CD4-positive, alpha-beta T cell treated with Interleukin-2 at 100 ng/mL for 4 hours (primary cell): Measurements from ENCODE around the gene TMEM132A.

Experiments used
- DNase-seq: peaks from one replicate; pipeline ENCODE4 v3.0.0-alpha.2; 2020; ENCODE audit warnings: low spot score

The TMEM132A gene

DNA sequence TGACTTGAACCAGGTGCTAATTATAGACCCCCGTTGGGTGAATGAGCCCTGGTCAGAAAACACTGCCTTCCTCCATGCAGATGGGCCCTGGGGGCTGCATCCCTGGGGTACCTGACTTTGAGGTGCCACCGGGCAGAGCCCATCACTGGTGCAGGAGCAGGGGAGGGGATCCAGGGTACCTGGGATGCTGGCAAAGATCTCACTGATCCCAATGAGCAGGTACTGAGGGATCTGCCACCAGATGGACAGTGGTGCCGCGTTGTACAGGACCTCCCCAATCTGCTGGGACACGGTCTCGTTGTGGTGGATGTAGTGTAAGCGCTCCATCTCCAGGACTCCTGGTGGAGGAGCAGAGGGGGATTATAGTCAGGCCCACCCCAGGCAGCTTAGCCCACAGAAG, 15.0 kb downstream of the TMEM132A start:
- DNase-seq, result no peak

DNA sequence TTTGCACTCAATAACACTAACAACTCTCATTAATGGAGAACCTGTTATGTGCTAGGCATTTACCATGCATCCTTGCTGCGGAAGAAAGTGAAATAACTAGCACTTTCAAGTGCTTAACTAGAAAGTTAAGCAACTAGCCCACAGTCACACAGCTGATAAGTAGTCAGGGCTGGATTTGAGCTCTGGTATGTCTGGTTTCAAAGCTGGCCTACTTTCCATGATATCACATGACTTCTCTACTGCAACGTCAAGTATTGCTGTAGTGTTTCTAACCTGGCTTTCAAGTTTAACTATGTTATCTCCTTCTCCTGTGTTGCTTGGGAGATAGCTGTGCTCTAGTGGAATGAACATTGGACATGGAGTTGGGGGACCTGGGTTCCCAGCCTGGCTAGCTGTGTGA, 15.6 kb downstream of the TMEM132A start:
- no peak for DNase-seq

DNA sequence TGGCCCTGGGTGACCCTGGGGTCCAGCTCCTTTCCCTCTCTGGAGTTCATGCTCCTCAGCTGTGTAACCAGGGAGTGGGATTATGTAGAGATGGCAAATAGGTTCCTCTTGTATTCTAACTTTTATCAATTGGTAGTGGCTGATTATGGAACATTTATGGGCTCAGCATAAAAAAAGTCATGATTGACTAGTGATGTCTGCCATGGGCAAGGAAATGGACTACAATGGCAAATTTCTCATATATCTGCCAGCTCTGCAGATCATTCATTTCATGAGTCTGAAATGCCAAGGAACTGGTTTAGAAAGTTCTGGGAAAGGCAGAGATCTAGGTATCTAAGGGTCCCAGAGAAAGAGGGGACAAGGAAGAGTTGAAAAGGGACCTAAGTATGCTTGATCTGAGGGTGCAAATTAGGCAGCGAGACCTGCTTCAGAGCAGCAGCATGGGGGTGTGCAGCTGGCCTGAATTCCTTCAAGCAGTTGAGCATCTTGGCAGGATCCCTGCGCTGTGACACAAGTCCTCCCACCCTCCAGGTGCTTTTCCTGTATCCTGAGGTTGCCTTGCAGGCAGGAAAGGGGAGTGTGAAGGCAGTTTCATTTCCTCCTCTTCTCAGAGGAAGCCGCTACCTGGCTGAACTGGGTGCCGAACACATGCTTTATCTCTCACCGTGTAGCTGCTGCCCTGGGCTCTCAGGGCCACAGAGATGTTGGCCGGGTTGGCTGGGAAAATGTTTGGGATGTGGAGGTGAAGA, 17.3 kb downstream of the TMEM132A start:
- no peak for DNase-seq

DNA sequence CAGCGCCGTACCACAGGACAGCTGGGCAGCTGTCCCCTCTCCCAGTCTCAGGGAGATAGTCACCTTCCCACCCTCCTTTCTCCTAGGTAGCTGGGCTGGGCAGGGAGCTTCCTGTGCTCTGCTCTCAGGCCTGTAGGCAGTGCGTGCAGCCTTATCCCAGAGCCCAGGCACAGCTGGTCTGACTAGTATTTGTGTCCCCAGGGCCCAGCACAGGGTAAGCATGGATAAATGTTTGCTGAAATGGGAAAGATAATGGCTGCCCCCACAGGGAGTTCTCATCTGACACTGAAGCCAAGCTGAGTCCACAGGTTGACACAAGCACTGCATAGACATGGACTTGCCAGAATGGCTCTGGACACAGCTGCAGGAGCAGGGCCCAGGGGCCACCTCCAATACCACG, 18.0 kb downstream of the TMEM132A start:
- DNase-seq, result no peak

DNA sequence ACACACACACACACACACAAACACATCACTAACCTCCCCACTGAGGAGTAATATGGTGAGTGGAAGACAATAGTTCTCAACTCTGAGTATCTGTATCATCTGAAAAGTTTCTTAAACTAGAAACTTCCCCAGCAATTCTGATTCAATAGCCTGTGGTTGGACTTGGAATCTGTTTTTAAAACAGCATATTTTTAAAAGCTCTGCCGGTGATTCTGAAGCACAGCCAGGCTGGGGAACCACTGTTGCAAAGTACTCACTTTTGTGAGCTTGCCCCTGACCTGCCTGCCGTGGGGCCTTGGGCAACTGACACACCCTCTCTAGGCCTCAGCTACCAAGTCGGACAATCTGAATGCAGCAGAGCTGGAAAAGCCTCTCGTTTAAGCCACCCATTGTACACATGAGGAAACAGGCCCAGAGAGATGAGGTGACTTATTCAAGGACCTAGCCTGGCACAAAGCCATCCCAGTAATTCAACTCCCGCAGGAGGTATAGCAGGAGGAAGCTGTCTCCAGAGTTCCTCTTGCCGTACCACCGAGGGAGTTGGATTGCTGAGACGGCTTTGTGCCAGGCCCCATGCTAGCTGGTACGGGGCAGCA, 18.8 kb downstream of the TMEM132A start:
- no peak for DNase-seq

DNA sequence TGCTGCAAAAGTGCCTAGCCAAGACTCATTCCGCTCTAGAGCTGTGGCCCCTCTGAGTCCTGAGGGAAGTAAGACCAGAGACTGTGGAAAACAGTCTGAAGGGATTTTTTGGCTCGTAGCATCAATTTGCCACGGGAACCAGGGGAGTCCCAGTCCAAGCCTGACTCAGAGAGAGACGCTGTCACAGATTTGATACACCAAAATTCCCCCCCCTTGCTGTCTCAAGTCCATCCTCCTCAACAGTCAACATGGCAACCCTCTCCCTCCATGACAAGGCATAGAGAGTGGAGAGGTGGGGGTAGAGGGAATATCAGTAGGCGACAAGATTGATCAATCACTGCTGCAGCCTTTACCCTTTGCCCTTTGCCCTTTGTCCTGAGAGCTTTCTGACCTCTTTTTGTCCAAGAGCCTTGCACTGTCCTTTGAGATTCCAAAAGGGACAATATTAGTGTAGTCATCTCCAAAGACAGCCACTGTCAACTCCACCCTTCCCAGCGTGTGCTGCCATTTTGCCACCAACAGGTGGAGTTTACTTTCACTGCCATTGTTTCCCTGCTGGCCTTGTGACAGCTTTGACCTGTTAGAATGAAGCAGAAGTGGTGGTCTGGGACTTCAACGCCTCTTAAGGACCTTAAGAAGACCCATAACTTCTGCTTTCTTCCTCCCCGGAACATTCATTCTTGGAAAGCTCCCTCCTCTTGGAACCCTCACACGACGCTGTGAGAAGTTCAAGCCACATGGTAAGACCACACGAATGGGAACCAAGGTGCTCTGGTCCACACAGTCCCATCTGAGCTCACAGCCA, 20.4 kb downstream of the TMEM132A start:
- no peak for DNase-seq

DNA sequence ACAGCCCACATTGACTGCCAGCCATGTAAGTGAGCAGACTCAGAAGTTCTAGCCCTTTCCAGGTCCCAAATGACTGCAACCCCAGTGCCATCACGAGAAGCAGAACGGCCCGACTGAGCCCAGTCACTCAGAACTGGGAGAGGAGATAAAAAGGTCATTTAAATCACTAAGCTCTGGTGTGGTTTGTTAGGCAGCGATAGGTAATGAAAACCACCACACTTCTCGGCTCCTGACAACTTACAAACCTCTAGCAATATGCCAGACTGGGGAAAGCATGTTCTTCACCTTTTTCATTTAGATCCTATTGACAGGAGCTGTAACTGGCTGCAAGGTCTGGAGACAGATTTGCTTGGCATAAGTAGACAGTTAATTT, 21.0 kb downstream of the TMEM132A start:
- no peak for DNase-seq

DNA sequence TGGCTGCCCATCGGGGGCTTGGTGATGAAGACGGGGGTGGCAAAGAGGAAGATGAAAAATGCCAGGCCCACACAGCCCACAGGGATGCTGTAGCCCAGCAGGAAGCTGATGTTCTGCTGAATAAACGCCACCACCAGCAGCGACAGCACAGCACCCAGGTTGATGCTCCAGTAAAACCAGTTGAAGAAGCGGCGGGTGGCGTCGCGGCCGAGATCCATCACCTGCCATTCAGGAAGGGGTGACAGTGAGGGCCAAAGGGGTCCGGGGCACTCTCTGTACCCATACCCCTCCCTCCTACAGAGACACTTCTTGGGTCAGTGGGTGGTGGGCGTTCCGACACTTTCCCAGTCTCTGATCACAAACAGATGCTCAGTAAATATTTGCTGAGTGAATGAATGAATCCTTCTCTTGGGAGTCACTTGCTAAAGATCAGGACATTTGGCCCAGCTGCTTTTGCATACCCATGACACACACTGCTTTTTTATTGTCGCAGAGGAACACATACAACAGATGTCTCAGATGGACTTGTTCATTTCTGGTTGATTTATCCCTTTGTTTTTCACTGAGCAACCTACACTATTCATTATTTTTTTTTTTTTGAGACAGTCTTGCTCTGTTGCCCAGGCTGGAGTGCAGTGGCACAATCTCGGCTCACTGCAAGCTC, 22.5 kb downstream of the TMEM132A start:
- DNase-seq, result no peak

DNA sequence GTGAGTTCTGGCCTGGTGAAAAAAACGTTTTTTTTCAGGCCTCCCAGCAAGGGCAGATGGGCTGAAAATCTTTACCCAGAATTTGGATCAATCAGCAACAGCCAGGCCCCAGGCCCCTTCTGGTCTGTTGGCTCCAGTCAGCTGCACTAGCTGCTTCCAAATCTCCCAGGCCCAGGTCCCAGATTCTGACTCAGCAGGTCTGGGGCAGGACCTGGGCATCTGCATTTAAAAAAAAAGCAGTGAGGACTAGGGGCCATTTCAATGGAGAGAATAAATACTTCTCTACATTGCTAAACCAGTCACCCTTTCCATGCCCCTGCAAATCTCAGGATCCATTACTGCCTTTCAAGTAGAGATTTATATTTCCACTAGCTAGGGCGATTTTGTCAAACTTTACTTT, 23.4 kb downstream of the TMEM132A start:
- DNase-seq, result no peak

DNA sequence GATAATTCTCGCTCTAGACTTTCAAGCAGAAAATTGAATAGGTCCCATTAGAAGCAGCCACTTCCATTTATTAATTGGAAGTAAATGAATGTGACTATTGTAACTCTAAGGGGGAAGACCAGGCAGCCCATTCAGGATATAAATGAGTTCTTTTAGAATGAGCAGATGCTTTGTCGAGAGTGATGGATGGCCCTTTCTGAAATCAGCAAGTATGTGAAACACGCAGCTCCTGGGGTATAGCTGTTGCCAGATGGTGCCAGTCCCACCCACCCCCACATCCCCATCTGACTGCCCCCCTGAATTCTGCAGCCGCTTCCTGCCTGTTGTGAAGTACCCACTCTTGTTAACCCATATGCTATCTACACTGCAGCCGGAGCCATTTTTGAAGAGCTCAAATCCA, 24.0 kb downstream of the TMEM132A start:
- DNase-seq, result no peak

DNA sequence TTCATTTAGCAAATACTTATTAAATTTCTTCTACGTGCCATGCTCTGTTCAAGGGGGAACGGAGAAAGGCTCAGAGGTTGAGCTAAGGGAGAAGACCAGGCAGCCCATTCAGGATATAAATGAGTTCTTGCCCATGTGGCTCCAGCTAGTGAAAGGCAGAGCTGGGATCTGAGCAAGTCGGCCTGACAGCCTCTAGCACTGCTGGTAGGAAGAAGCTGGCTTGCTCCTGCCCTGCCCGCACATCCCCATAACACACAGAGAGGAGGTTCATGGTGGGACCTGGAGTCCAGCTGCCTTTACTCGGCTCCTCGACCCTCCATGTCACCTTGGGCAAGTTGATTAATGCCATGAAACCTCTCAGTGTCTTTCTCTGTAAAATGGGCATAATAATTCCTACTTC, 25.8 kb downstream of the TMEM132A start:
- DNase-seq, result no peak

DNA sequence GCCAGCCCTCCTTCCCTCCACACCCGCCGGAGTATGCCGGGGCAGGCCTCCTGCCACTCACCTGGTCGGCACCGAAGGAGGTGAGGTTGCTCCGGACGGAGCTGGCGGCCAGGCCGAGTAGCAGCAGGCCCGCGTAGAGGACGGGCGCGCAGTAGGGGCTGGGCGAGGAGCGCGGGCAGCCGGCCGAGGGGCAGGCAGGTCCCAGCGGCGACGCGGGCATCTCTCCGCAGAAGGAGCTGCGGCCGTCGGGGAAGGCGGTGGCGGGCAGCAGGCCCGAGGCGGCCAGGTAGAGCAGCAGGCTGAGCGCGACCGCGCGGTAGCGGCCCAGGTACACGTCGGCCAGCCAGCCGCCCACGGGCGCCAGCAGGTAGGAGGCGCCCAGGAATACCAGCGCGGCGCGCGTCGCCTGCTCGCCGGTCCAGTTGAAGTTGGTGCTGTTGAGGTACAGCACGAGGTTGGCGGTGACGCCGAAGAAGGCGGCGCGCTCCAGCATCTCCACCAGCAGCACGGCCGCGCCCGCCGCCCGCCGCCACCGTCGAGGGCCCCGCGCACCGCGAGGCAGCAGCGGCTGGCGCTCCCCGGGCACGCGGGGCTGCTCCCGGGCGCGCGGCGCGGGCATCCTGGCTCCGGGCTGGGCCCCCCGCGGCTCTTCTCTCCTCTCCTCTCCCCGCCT, 26.8 kb downstream of the TMEM132A start:
- DNase-seq, result no peak

DNA sequence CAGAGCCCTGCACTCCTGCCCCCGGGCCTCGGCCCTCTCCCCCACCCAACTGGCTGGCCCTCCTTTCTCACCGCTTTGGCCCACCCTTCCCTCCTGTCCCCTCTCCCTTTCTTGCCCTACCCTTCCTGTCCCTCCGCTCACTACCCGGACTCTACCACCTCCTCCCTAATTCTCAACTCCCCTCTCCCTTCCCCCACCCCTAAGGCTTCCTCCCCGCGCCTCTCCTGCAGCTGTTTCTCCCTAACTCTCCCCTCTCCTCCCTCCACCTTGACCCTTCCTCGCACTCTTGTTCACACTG, 27.3 kb downstream of the TMEM132A start:
- no peak for DNase-seq

DNA sequence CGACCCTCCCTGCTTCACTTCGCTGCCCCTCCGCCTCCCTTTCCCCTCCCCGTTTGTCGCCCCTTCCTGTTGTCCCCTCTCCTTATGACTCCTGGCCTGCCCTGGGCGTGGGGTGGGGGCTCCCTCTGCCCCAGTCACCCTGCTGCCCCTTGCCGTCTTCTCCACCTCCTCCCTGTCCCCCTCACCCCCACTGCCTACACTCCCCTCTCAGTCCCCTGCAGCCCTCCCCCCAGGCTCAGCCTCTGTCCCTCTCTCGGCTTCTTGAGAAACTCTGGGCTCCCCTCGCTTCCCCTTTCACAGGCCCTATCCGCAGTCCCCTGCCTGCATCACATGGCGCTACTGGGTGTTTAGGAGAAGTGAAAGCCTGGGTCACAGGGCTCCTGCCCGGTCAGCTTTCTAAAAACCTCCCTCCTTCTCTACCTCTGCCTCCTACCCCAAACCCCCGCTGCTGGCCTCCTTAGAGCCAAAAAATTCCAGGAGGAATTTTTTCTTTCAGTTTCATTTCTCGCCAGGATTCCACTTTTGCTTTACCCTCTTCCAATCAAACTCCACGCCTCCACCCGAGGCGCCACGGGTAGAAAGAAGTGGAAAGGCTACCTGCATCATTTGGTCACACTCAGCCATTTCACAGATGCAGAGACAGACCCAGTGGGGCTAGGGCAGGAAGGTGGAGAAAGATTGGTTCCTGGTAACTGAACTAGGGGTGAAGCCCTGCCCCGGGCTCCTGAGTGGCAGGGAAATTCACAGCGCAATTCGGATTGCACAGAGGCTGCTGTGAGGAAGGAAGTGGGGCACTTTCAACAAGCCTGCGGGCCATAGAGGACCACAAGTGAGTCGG, 27.9 kb downstream of the TMEM132A start, which contains the start of gene SLC15A3:
TSS of gene SLC15A3 (minus strand) at position 273 of the 838 bp plus-strand sequence. CDS start 625 bp downstream, outside the sequence.
- no peak for DNase-seq

DNA sequence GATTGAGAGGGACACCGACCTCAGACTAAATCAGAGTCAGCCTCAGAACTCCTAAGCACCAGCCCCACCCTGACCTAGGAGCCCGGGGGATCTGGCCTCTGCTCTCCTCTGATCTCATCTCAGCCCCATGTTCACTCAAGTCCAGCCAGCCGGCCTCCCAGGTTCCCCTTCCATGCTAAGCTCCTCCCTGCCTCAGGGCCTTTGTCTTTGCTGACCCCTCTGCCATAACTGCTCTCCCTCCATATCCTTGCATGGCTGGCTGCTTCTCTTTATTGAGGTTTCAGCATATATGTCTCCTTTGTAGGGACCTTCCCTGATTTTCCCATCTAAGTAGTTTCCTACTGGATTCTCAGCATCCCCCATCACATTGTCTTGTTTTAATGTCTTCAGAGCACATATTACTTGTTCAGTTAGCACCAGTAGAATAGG, 28.5 kb downstream of the TMEM132A start:
- DNase-seq, result no peak

DNA sequence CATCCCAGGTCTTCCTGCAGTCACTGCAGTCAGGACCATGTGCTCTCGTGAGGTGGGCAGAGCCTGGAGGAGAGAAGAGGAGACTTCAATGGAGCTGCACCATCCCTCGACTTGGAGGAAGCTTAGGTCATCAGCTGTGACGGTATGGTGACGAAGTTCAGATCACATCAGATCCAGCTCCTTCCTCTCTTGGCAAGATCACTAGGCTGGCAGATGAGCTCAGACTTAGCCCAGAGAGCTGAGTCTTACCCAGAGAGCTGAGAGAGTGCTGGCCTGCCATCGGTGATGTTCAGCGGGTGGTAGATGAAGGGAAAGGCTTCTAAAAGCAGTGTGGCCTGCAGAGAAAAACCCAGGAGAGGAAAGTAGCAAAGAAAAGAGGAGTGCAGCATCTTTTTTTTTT, 29.5 kb downstream of the TMEM132A start:
- DNase-seq, result no peak

DNA sequence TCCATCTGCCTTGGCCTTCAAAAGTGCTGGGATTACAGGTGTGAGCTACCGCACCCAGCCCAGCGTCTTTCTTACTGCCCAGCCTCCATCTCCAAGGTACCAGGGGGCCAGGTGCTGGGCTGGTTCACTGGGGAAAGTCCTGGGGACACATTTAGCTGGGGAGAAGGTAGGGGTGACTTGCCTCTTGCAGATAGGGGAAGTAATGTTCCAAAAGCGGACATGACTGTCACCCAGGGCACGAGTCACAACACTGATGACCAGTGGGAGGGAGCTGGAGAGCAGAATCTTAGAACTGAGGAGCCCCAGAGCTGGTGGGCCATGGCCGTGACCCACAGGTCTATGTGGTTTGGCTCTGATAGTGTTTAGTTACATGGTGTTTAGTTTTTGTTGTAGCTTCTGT, 30.2 kb downstream of the TMEM132A start:
- DNase-seq, result no peak

DNA sequence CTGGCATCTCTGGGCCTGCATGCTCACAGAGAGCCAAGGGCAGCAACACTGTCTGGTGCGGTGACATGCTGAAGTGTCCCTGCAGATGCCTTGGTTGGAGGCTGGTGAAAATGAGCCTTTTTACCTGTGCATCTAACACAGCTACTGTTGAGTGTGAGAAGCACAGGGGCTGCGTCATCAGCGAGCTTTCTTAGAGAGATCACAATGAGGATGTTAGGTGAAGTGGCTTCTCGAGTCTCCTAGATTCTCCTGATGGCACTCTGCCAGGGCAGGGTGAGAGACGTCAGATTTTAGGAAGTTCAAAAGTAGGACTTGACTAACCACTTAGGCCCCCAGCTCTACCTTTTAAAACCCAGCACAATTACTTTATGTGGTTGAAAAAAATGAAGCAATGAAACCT, 31.3 kb downstream of the TMEM132A start:
- DNase-seq, result no peak

DNA sequence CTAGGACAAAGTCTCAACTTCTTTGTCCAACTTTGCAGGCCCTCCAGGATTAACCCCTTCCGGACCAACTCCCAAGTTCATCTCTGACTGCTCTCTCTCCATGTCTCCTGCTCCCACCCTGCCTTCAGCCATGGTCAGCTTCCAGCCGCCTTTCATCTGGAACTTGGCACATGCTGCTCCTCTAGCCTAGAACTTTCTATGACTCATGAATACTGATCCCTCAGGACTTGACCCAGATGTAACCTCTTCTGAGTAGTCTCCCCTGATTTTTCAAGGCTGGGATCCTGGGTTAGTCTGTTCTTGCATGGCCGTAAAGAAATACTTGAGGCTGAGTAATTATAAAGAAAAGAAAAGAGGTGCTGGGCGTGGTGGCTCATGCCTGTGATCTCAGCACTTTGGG, 32.9 kb downstream of the TMEM132A start:
- no peak for DNase-seq

DNA sequence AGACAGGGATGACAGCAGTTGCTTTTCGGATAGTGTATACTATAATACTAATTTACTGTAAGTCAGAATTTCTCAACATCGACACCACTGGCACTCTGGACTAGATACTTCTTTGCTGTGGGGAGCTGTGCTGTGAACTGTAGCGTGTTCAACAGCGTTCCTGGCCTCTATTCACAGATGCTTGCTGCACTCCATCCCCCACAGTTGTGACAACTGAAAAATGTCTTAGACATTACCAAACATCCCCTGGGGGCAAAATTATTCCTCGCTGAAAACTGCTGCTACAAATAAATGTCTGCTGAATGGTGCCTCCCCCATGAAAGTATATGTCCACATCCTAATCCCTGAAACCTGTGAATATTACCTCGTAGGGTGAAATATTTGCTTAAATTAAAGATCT, 35.2 kb downstream of the TMEM132A start:
- no peak for DNase-seq

DNA sequence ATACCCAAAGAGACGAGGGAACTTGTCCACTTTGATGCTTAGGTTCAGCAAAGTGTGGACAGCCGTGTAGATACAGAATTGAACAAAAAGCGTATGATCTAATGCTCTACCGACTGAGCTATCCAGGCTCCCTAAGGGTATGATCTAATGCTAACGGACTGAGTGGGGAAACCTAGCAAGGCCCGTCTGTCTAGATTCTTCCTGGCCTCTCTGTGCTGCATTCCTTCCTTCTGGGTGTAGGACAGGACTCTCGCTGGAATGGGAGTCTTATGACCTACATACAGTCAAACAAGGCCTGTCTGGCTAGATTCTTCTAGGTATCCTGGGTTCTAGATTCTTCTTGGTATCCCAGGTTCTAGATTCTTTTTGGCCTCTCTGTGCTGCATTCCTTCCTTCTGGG, 36.1 kb downstream of the TMEM132A start:
- no peak for DNase-seq
